Raji (cell line): ENCODE measurements around the gene MAP3K4.

Source experiments
- POLR2A ChIP-seq: IDR thresholded peaks from 2 replicates; pipeline ENCODE4 v1.6.1; 2011; ENCODE audit warnings: low read depth, low read length, control low read depth; ENCODE audit not compliant: insufficient read depth

The MAP3K4 gene, protein sequence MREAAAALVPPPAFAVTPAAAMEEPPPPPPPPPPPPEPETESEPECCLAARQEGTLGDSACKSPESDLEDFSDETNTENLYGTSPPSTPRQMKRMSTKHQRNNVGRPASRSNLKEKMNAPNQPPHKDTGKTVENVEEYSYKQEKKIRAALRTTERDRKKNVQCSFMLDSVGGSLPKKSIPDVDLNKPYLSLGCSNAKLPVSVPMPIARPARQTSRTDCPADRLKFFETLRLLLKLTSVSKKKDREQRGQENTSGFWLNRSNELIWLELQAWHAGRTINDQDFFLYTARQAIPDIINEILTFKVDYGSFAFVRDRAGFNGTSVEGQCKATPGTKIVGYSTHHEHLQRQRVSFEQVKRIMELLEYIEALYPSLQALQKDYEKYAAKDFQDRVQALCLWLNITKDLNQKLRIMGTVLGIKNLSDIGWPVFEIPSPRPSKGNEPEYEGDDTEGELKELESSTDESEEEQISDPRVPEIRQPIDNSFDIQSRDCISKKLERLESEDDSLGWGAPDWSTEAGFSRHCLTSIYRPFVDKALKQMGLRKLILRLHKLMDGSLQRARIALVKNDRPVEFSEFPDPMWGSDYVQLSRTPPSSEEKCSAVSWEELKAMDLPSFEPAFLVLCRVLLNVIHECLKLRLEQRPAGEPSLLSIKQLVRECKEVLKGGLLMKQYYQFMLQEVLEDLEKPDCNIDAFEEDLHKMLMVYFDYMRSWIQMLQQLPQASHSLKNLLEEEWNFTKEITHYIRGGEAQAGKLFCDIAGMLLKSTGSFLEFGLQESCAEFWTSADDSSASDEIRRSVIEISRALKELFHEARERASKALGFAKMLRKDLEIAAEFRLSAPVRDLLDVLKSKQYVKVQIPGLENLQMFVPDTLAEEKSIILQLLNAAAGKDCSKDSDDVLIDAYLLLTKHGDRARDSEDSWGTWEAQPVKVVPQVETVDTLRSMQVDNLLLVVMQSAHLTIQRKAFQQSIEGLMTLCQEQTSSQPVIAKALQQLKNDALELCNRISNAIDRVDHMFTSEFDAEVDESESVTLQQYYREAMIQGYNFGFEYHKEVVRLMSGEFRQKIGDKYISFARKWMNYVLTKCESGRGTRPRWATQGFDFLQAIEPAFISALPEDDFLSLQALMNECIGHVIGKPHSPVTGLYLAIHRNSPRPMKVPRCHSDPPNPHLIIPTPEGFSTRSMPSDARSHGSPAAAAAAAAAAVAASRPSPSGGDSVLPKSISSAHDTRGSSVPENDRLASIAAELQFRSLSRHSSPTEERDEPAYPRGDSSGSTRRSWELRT (N-terminal part only)

GRCh38 chr6:160991406-160992060 is at the start of gene MAP3K4:
MAP3K4 (plus strand) TSS chr6:160991769; CDS start chr6:160991932, 163 bp downstream.
- TF ChIP-seq POLR2A: peak; percentile 35

DNA sequence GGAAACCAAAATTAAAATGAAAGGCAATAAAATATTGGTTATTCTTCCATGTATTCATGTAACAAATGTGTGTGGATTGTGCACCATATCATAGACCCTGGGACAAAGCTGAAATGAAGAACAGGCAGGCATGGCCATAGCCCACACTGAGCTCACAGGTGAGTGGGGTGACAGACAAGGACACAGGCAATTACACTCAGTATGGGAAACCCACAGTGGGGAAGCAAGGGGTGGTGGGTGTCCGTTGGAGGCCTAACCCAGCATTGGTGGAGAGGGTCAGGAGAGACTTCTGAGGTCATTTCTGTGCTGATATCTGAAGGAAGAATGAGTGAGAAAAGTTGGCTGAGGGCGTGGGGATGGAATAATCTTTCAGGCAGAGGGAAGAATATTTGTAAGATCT is 47.6 kb upstream of the MAP3K4 start:
- TF ChIP-seq POLR2A: no peak

- TF ChIP-seq POLR2A: no peak
Observed at GRCh38 chr6:160945516-160946177, 45.9 kb upstream of the MAP3K4 start.

DNA sequence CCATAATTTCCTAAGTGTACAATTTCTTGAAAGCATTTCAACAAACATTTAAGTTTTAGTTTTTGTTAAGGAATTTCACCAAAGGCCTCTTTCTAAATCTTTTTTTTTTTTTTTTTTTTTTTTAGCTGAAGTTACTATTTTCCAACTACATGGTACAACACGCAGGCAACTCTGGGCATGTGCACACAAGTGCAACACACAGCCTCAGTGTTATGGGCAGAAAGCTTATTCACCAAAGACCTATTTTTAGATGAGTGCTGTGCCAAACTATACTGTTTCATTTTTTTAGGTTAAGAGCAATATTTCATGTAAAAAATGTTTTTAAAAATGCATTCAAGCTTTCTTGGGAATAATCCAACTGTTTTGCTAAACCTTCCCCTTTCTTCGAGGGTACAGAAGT is 42.0 kb upstream of the MAP3K4 start:
- no peak for TF ChIP-seq POLR2A

GRCh38 chr6:160950507-160950906 is 41.1 kb upstream of the MAP3K4 start:
- TF ChIP-seq POLR2A: no peak

- TF ChIP-seq POLR2A: no peak
Observed at GRCh38 chr6:160951187-160952030, 40.2 kb upstream of the MAP3K4 start.

DNA sequence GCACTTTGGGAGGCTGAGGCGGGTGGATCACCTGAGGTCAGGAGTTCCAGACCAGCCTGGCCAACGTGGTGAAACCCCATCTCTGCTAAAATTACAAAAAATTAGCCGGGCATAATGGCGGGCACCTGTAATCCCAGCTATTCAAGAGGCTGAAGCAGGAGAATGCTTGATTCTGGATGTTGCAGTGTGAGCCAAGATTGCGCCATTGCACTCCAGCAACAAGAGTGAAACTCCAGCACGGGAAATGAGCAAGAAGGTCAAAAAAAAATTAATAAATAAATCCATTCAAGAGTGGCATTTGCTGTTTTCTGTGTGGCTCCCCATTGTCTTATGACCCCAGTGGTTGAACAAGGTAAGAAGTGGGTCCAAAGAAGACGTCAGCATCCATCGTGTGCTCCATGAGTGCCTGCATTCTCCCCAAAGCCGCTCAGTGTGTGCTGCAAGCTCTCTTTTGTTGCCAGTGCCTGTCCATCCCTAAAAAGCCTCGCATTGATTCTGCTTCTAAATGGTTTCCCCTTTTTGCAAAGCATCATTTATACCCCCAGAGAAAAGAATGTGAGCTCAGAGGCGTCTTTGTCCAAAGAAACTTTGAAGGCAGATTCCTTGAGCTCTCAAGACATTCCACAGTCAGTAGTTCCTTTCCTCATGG is 38.8 kb upstream of the MAP3K4 start:
- no peak for TF ChIP-seq POLR2A

DNA sequence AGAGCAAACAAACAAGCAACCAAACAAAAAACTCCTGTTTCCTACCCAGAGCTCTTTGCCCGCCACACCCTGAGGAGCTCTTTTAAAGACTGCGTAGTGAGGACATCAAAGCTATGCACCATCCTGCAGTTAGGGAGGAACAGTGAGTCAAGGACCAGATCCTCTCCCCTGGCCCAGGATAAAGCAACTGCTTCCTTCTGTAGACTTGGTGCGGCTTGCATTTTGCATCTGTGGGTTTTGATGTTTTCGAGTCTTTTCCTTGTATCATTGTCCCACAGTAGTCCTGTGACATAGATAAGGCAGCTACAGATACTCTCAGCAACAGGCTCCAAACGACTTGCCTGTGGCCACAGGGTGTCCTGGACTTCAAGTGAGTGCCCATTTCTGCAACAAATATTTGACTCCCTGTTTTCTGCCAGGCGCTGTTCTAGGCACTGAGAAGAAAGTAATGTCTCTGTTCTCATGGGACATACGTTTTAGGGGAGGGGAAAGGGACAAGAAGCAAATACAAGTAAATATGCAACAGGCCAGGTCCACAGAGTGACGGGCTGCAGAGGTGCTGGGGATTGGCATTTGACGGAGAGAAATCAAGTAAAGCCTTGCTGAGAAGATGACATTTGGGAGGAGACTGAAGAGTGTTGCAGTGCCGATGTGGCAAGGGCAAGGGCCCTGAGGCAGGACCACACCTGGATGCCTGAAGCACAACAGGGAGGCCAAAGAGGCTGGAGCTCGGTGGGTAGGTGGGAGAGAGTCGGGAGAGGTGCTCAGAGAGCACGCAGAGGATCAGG is 35.9 kb upstream of the MAP3K4 start:
- no peak for TF ChIP-seq POLR2A

DNA sequence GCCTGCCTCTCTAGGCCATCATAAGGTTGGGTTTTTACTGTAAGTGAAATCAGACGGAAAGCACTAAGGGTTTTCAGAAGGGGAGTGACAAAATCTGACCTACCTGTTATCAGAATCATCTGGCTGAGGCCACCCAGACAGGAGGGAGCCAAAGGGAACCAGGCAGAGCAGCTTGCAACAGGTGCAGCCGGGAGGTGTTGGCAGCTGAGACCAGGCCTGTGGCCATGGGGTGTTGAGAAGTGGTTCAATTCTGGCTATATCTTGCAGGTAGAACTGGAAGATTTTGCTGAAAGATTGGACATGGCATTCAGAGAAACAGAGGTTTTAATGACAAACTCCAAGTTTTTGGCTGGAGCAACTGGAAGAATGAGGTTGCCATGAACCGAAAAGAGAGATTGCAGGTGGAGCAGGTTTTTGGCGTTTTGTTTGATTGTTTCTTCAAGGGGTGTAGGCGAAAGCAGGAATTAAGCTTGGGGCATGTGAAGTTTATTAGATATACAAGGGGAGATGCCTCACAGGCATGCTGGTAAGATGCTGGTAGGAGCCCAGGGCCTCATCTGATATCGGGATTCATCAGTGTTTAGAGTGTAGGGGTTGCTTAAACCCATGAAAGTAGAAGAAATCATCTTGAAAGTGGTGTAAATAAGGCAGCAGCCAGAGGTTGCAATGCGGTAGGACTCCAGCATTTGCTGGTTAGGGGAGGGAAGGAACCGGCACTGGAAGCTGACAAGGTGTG is 35.1 kb upstream of the MAP3K4 start:
- TF ChIP-seq POLR2A: no peak

DNA sequence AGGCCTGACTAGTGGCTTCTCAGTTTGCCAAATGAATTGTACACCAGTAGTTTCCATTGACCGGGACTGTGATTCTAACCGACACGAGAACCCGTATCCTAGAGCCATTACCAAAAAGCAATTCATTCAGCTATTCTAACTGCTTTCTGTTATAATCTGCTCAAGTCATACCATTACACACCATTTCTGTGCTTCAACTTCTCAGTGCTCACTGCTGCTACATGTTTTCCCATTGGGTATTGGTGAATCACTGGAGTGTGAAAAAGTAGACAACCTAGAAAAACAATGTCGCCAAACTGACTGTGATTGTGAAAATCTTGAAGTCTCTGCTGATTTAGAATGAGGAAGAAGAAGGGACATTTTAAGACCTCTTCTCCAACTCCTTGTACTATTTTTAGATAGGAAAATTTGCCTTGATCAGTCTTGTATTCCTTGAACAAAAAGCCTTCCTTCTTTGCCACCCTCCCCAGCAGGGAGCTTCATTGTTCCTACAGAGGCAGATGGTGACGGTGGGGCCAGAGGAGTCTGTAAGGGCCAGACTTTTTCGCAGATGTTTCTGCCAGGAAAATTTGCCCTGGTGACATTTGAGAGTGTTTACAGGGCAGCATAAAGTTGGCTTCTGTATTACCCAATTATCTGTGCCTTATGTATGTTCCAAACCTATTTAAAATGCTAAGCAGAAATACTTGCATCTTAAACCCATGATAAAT is 31.7 kb upstream of the MAP3K4 start:
- no peak for TF ChIP-seq POLR2A

DNA sequence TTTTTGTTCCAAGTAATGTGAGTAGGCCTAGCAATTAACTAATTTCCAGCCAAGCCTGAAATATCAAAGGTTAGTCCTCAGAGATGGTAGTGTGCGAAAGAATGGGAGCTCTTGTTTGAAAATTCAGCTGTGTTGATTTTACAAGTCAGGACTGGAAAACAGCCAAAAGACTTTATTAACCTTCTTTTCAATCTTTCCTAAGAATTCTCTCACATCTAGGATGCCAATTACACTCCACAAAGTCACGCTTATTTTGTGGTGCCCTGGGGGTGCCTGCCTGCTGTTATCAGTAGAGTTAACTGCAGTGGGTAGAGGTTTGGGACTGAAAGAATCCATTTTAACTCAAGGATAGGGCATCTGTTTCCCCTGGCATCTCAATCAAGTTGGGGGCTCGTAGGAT is 30.7 kb upstream of the MAP3K4 start:
- no peak for TF ChIP-seq POLR2A
